Kidney (tissue), 14 donors: ENCODE measurements around the gene CLEC19A. TPM values are rescaled to one million over a fixed set of nuclear protein-coding genes. Genes with fewer than 3 reads are reported as not detected.

Experiments used
- DNase-seq, 5 donors: peaks; one replicate each; pipeline ENCODE4 v3.0.0-alpha.2; 2013 to 2020
- FAIRE-seq: peaks from 2 replicates; lab custom pipeline; 2012; peaks lifted over from hg19 to GRCh38; lab: Jason Lieb, UNC
- H3K27ac ChIP-seq, 2 donors: one replicate each; pipeline ENCODE4 v1.7.0; 2013; ENCODE audit warnings: low read depth in 2 of 2, low read length in 2 of 2, inconsistent platforms in 1 of 2
- H3K27me3 ChIP-seq: one replicate; pipeline ENCODE4 v1.7.1; 2013; ENCODE audit warnings: low read length, inconsistent platforms; ENCODE audit not compliant: control insufficient read depth, insufficient read depth
- H3K36me3 ChIP-seq, 3 donors: one replicate each; pipeline versions ENCODE4 v1.7.0 to v1.7.1; 2013; ENCODE audit warnings: low read length in 3 of 3, control low read depth in 1 of 3, inconsistent platforms in 1 of 3; ENCODE audit not compliant: insufficient read depth in 3 of 3, control insufficient read depth in 2 of 3
- H3K4me1 ChIP-seq, 3 donors: one replicate each; pipeline versions ENCODE4 v1.7.0 to v1.7.1; 2013; ENCODE audit warnings: low read length in 3 of 3, inconsistent platforms in 1 of 3, low read depth in 1 of 3; ENCODE audit not compliant: control insufficient read depth in 2 of 3, insufficient read depth in 2 of 3
- H3K4me3 ChIP-seq, 3 donors: one replicate each; pipeline versions ENCODE4 v1.7.0 to v1.8.1; 2013; ENCODE audit warnings: low read length in 3 of 3, control low read depth in 1 of 3, inconsistent platforms in 1 of 3
- H3K9ac ChIP-seq, 3 donors: one replicate each; pipeline versions ENCODE4 v1.7.0 to v1.7.1; 2013; ENCODE audit warnings: low read length in 3 of 3, control low read depth in 1 of 3, inconsistent platforms in 1 of 3
- H3K9me3 ChIP-seq, 3 donors: one replicate each; pipeline versions ENCODE4 v1.7.0 to v1.7.1; 2013; ENCODE audit warnings: low read length in 3 of 3, control low read depth in 1 of 3, inconsistent platforms in 1 of 3; ENCODE audit not compliant: control insufficient read depth in 2 of 3, insufficient read depth in 1 of 3
- intact Hi-C: fragments of 100-400 bp; cut with DNase I; formaldehyde crosslinking; loops from one replicate; pipeline ENCODE4 v1.11.1; 2022
- polyA plus RNA-seq: library from polyadenylated mRNA; stranded (reverse); fragments of 350-450 nt; fragmentation: Illumina TruSeq; extraction: RNeasy Lipid Tissue Mini Kit (QIAGEN cat#74804); gene quantifications from one replicate; pipeline ENCODE4 v1.2.3, GENCODE V29; 2014; ENCODE audit warnings: low read depth, low replicate concordance; ENCODE audit not compliant: insufficient read depth
- total RNA-seq: library from RNA; stranded (reverse); fragmentation: NEBNext Ultra II Directional; extraction: Animal tissue kit (Norgen Biotek cat#: 25700); gene quantifications from one replicate; pipeline ENCODE4 v1.2.1, GENCODE V29; 2021
- TF ChIP-seq, protein P1 (sequence below): IDR thresholded peaks from 3 replicates; pipeline ENCODE4 v1.5.1; 2012; ENCODE audit warnings: mild to moderate bottlenecking, moderate library complexity, borderline replicate concordance; ENCODE audit not compliant: insufficient read depth; ENCODE audit errors: extremely low read depth
- donor health status: control.
- donor health status: control.
- donor health status: control.
- donor health status: control.
- donor health status: control.
- donor health status: DM: yes; HTN: yes; CAD: no.
- donor health status: Normal renal cell carcinoma (clear cell type).

Gene CLEC19A
- total and polyA plus RNA-seq, 2 donors from 2014 or later: not detected

GRCh38 chr16:19238406-19238805 is 47.1 kb upstream of the CLEC19A start:
- no peak overlapping the region for H3K9ac ChIP-seq
- intact Hi-C loops: no loop called here
- H3K27ac ChIP-seq: no peak overlapping the region
- no peak for DNase-seq
- TF ChIP-seq, protein P1, sequence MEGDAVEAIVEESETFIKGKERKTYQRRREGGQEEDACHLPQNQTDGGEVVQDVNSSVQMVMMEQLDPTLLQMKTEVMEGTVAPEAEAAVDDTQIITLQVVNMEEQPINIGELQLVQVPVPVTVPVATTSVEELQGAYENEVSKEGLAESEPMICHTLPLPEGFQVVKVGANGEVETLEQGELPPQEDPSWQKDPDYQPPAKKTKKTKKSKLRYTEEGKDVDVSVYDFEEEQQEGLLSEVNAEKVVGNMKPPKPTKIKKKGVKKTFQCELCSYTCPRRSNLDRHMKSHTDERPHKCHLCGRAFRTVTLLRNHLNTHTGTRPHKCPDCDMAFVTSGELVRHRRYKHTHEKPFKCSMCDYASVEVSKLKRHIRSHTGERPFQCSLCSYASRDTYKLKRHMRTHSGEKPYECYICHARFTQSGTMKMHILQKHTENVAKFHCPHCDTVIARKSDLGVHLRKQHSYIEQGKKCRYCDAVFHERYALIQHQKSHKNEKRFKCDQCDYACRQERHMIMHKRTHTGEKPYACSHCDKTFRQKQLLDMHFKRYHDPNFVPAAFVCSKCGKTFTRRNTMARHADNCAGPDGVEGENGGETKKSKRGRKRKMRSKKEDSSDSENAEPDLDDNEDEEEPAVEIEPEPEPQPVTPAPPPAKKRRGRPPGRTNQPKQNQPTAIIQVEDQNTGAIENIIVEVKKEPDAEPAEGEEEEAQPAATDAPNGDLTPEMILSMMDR: no peak
- no peaks in the 10 kb centered on the region for H3K27me3 ChIP-seq
- no peaks in the 10 kb centered on the region for H3K36me3 ChIP-seq
- H3K9me3 ChIP-seq: peaks cover 0 to 10% (median 0%) of the 10 kb centered on the region in 3 donors
- H3K4me3 ChIP-seq: no peak overlapping the region
- no peak for FAIRE-seq
- H3K4me1 ChIP-seq: no peaks in the 10 kb centered on the region

DNA sequence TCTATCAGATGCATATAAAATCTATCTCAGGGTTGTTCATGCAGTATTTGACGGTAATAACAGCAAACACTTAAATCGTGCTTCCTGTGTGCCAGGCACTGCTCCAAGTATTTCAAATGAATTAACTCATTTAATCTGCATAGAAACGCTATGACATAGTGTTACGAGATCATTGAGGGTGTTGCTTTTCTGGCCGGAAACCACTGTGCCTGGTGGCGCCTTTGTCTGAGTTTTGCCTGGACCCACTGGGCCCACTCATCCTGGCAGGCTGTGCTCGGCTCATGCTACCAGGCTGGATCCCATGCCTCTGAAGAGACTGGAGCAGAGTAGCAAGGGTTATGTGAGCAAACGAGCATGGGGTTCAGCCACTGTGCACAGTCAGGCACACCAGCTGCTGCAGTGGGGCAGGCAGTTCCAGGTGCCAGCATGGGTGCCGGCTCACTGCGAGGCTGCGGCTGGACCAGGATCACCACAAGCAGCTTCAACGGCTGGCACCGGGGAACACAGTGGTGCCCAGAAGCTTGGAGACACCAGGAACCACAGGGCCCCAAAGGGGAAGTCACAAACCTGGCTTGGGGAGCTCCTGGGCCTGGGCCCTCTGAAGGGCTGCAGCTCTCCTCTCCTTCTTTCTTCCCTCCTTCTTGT is 45.9 kb upstream of the CLEC19A start:
- TF ChIP-seq, protein P1: no peak
- Histone ChIP-seq H3K36me3 (no peaks in the 10 kb centered on the region), H3K9me3 (peaks cover 0 to 8% (median 0%) of the 10 kb centered on the region in 3 donors), H3K4me1 (no peaks in the 10 kb centered on the region), H3K27me3 (no peaks in the 10 kb centered on the region), H3K27ac (no peak overlapping the region), H3K9ac (no peak overlapping the region), H3K4me3 (no peak overlapping the region)
- DNase-seq (no peak), FAIRE-seq (no peak)
- intact Hi-C loops: no loop called here

- Histone ChIP-seq H3K27me3 (no peaks in the 10 kb centered on the region), H3K4me3 (no peak overlapping the region), H3K9me3 (peaks cover 0 to 3% (median 0%) of the 10 kb centered on the region in 3 donors), H3K36me3 (no peaks in the 10 kb centered on the region), H3K27ac (no peak overlapping the region), H3K4me1 (no peaks in the 10 kb centered on the region), H3K9ac (no peak overlapping the region)
- FAIRE-seq (no peak), DNase-seq (no peak)
- intact Hi-C loops: no loop called here
- TF ChIP-seq, protein P1: no peak
Measured at GRCh38 chr16:19240494-19240893, 45.0 kb upstream of the CLEC19A start.
